ENCODE measurements around the gene C19orf73.

C19orf73 gene

GRCh38 chr19:49101160-49101559, 17.8 kb downstream of the C19orf73 start:
- DNase-seq (ENCODE audit: low spot score) = no peak

DNA sequence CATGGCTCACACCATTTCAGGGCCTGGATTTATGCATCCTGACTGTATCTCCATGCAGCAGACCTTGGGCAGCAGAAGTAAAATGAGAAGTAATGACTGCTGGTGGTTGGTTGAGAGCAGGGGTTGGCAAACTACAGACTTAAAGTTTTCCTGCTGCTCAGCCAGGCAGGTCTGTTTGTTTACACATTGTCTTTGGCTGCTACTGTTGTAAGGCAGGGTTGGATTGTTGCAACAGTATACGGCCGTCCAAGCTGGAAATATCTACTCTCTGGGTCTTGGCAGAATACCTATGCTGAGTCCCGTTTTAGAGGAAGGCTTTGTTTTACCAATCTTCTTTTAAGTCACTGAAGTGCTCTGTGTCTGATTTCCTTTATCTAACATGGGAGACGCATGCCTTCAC, 20.1 kb downstream of the C19orf73 start:
- no peak for DNase-seq (ENCODE audit: low spot score)

- DNase-seq (ENCODE audit: low spot score) = peak; percentile 61
These were observed 21.3 kb downstream of the C19orf73 start for GRCh38 chr19:49097453-49098288.

DNA sequence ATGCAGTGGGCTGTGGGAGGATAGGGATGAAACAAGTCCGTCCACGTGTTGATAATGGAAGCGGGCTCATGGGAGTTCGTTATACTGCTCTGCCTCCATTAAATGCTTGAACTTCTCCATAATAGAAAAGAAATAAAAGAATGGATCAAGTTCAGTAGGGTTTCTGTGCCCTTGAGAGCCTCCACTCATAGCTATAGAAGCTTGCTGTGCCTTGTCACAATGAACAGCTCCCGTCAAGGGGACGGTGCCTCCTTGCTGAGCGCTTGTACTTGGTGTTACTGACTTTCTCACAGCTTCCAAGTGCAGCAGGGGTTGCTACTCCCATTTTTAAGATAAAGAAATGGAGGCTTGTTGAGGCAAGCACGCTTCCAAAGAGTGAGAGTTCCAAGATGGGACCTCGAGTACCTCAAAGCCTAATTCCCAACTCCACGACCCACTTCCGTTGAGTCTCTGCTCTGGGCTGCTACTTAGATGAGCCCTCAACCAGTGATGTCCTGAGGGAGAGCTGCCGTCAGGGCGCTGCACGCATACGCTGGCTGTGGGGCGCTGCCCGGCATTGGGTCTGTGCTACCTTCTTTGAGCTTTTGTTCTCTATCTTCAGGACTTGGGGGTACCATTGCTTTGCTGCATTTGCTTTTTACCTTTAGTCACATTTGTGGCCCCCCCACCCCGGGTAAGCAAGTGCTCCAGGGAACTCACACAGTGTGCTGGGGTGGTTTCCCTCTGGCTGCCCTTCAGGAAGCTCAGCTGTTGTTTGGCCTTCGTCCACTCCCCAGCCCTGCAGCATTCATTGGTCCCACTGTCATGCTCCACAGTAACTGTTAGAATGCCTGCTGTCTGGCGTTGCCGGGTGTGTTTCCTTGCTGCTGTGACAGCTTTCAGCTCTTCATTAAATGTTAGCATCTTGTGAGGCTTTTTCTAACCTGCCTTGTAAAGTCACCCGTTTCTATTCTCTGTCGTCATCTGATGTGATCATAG, 24.1 kb downstream of the C19orf73 start:
- peak; percentile 60 for DNase-seq (ENCODE audit: low spot score)

DNA sequence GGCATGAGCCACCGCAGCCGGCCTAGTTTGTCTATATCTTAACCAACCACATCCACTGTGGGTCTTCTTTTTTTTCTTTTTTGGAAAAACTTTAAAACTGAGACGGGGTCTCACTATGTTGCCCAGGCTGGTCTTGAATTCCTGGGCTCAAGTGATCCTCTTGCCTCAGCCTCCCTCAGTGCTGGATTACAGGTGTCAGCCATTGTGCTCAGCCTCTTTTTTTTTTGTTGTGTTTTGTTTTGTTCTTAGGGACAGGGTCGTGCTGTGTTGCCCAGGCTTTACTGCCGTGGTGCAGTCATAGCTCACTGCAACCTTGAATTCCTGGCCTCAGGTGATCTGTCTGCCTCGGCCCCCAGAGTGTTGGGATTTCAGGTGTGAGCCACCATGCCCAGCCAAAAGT, 26.3 kb downstream of the C19orf73 start:
- no peak for DNase-seq (ENCODE audit: low spot score)

DNA sequence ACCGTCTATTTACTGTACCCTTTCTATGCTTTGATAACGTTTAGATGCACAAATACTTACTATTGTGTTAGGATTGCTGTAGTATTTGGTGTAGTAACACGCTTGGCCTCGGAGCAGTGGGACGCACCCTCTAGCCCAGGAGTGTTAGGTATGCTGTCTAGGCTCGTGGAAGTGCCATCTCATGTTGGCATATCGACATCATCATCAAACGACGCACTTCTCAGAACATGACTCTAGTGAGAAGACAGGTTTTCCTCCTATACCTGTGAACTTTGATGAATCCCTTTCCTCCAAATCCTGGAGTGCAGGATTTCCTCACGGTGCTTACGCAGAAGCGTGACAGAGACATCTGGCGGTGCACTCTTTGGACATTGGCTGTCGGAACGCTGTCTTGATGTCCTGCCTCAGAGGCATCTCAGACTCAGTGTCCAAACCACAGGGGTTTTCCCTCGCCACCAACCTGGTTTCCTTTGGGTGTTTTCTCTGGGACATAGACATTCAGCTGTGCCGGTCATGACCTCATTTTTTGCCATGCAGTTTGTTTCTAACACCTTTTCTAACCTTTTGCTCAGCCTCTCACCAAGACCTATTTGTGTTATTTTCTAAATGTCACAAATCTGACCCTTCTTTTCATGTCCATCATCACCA, 27.4 kb downstream of the C19orf73 start:
- DNase-seq (ENCODE audit: low spot score) = no peak

DNA sequence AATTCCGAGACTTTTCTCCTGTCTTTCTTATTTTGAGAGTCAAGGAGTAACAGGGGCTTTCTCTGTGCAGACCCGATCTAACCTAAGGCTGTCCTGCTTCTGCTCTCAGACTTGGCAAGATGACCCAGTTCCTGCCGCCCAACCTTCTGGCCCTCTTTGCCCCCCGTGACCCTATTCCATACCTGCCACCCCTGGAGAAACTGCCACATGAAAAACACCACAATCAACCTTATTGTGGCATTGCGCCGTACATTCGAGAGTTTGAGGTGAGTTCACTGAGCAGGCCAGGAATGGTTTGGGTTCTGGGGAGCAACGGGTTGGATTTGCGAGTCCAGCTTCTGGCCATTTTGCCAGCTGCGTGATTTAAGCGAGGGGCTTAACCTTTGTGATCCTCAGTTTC, 32.6 kb downstream of the C19orf73 start:
- no peak for DNase-seq (ENCODE audit: low spot score)

GRCh38 chr19:49085868-49086232, 33.1 kb downstream of the C19orf73 start:
- no peak for DNase-seq (ENCODE audit: low spot score)

GRCh38 chr19:49085020-49085867, 33.7 kb downstream of the C19orf73 start, which contains the start of gene SNRNP70:
Gene SNRNP70, plus strand, starts transcription at chr19:49085451. Its CDS starts 964 bp downstream, at chr19:49086415.
- peak; percentile 98 for DNase-seq (ENCODE audit: low spot score)

DNA sequence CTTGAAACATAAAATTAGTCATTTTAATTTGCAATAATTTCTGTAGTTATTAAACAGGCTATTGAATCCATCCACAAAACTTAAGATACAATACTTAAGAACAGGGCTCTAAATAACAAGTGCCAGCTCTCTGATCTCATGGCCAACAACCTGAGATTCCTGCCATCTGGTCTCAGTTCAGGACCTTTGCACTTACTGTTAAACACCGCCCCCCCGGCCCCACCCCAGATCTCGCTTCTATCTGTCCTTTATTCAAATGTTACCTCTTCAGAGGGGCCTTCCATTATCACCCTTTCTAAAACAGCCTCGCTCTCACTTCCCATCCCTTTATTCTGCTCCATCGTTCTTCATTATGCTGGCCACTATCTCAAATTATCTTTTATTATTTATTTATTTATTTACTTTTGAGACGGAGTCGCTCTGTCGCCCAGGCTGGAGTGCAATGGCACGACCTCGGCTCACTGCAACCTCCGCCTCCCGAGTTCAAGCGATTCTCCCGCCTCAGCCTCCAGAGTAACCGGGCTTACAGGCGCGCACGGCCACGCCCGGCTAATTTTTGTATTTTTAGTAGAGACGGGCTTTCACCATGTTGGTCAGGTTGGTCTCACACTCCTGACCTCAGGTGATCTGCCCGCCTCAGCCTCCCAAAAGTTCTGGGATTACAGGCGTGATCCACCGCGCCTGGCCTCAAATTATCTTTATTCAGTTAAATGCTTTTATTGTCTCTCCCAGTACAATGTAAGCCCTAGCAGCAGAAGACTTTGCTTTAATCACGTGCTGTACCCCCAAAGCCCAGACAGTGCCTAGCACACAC, 34.5 kb downstream of the C19orf73 start:
- DNase-seq (ENCODE audit: low spot score) = no peak

GRCh38 chr19:49081273-49081672, 37.7 kb downstream of the C19orf73 start:
- DNase-seq (ENCODE audit: low spot score) = no peak

- no peak for DNase-seq (ENCODE audit: low spot score)
These were observed 38.6 kb downstream of the C19orf73 start for GRCh38 chr19:49080392-49080791.

- peak; percentile 54 for DNase-seq (ENCODE audit: low spot score)
These were observed 44.1 kb downstream of the C19orf73 start for GRCh38 chr19:49074869-49075268.

DNA sequence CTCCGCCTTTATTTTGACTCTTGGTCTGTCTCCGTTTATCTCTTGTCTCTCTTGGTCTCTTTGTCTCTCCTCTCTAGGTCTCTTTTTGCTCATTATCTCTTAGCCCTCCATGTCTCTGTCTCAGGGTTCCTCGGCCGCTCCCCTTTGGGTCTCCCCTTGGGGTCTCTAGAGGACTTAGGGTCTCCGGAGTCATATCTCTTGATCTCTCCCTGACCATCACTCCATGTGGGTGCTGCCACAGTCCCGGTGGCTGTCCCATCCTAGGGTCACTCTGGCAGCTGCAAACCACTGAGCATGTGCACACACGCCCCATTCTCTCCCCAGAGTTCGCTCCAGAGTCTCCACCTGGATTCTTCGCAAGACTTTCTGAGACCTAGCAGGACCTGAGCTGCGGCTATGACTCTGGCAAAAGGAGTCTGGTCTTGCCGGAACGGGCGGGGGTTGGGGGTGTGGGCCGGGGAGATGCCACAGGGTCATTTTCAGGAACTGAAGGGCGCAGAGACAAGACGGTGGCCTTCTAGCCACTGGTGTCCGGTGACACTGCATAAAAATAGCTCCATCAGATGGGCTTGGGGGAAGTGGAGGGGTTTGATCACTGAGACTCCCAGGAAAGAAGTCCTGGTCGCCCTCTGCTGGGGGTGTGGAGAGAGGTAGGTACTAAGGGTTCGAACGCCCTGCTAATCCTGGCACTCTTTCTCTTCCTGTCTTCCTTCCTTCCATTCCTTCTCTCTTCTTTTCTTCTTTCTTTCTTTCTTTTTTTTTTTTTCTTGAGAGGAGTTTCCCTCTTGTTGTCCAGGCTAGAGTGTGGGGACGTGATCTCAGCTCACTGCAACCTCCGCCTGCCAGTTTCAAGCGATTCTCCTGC, 45.2 kb downstream of the C19orf73 start:
- DNase-seq (ENCODE audit: low spot score) = no peak

GRCh38 chr19:49071860-49072547, 46.9 kb downstream of the C19orf73 start:
- no peak for DNase-seq (ENCODE audit: low spot score)

GRCh38 chr19:49070416-49070815, 48.5 kb downstream of the C19orf73 start:
- DNase-seq (ENCODE audit: low spot score) = no peak

DNA sequence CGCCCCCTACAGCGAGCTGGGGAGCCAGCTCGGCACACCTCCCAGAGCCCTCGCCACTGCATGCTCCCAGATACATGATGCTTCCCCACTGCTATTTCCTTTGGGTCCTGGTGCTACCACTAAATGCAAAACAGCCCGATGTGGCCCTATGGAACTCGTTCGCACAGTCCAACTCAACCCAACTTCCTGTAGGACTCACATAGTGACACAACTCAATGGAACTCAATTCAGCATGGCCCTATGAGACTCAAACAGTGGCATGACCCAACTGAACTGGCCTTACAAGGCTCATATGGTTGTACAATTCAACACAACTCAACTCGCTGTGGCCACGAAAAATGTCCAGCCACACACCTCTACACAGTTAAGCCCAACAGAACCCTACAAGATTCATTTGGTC, 49.9 kb downstream of the C19orf73 start:
- DNase-seq (ENCODE audit: low spot score) = no peak

Data from globus pallidus (tissue), 1 donor.